WI38 (cell line): Measurements from ENCODE around the gene ZNF302.

Experiments used
- H3K4me3 ChIP-seq: 2 replicates; pipeline ENCODE4 v1.5.1; 2011; ENCODE audit warnings: low read depth, mild to moderate bottlenecking, control low read depth, low read length
- CTCF ChIP-seq: IDR thresholded peaks from 2 replicates; pipeline ENCODE4 v1.5.1; 2012; ENCODE audit warnings: low read depth, mild to moderate bottlenecking, control low read depth, low read length

ZNF302 gene

GRCh38 chr19:34687348-34687747 is 9.9 kb downstream of the ZNF302 start:
- no peak overlapping the region for H3K4me3 ChIP-seq
- no peak for TF ChIP-seq CTCF

GRCh38 chr19:34688592-34688991 is 11.1 kb downstream of the ZNF302 start:
- H3K4me3 ChIP-seq = no peak overlapping the region
- no peak for TF ChIP-seq CTCF

- H3K4me3 ChIP-seq = no peak overlapping the region
- no peak for TF ChIP-seq CTCF
These were observed 12.9 kb downstream of the ZNF302 start for GRCh38 chr19:34690372-34690771.

- H3K4me3 ChIP-seq = no peak overlapping the region
These were observed 15.1 kb downstream of the ZNF302 start for GRCh38 chr19:34692549-34692948.

GRCh38 chr19:34707661-34708060 is 30.2 kb downstream of the ZNF302 start:
- TF ChIP-seq CTCF = no peak
- no peak overlapping the region for H3K4me3 ChIP-seq

More at GRCh38 chr19:34692549-34692948, 15.1 kb downstream of the ZNF302 start:
- TF ChIP-seq CTCF = no peak

- no peak overlapping the region for H3K4me3 ChIP-seq
- no peak for TF ChIP-seq CTCF
These were observed 34.4 kb downstream of the ZNF302 start for GRCh38 chr19:34711890-34712289.

GRCh38 chr19:34712395-34713261 is 35.1 kb downstream of the ZNF302 start:
- peak; percentile 29; the same call in 1 of the 2 replicates for TF ChIP-seq CTCF
- H3K4me3 ChIP-seq = no peak overlapping the region
